HepG2 (cell line): ENCODE results near the gene MYO19. TPM values are rescaled to one million over a fixed set of nuclear protein-coding genes. Genes with fewer than 3 reads are reported as not detected.

Experiments
- CCAR2 ChIP-seq: fragments of 200-400 bp; formaldehyde crosslinking; optimal IDR thresholded peaks from 2 replicates; pipeline ENCODE3; 2018; ENCODE audit warnings: low read depth, mild to moderate bottlenecking, low read length, moderate library complexity
- EED ChIP-seq: sonication (generic); formaldehyde crosslinking; IDR thresholded peaks from 2 replicates; pipeline ENCODE4 v1.5.0; 2020; ENCODE audit warnings: mild to moderate bottlenecking, missing genetic modification reagents
- ETV5 ChIP-seq: IDR thresholded peaks from 2 replicates; pipeline ENCODE4 v1.6.1; 2018; ENCODE audit warnings: missing biosample characterization, missing genetic modification reagents, inconsistent platforms, borderline replicate concordance
- EZH2 ChIP-seq: conservative IDR thresholded peaks from 2 replicates; pipeline ENCODE4 v1.6.1; 2012; ENCODE audit warnings: mild to moderate bottlenecking, low read depth, low read length, moderate library complexity
- GABPA ChIP-seq, 2 experiments: IDR thresholded peaks; 2 replicates each; pipeline ENCODE4 v1.6.1; 2011 to 2016; ENCODE audit warnings: low read depth in 2 of 2, low read length in 1 of 2, missing biosample characterization in 1 of 2, missing genetic modification characterization in 1 of 2
- JDP2 ChIP-seq: sonication (generic); formaldehyde crosslinking; IDR thresholded peaks from 2 replicates; pipeline ENCODE4 v1.8.1; 2022; ENCODE audit warnings: missing genetic modification reagents, borderline replicate concordance
- MAFF ChIP-seq: IDR thresholded peaks from 2 replicates; pipeline ENCODE4 v1.6.1; 2011; ENCODE audit warnings: low read depth, low read length, improper control_type of control experiment
- MEIS1 ChIP-seq: sonication (generic); formaldehyde crosslinking; IDR thresholded peaks from 2 replicates; pipeline ENCODE4 v1.9.0; 2021; ENCODE audit warnings: mild to moderate bottlenecking, missing genetic modification reagents, moderate library complexity, borderline replicate concordance
- RAD51 ChIP-seq: fragments of 450-650 bp; IDR thresholded peaks from 2 replicates; pipeline ENCODE4 v1.6.1; 2016; ENCODE audit warnings: borderline replicate concordance
- SALL1 ChIP-seq: sonication (generic); formaldehyde crosslinking; IDR thresholded peaks from 2 replicates; pipeline ENCODE4 v1.8.0; 2022; ENCODE audit warnings: mild to moderate bottlenecking, missing genetic modification reagents
- TCF12 ChIP-seq, 2 experiments: fragments of 450-650 bp in 1 of 2; sonication (generic) in 1 of 2; formaldehyde crosslinking in 1 of 2; IDR thresholded peaks; 2 replicates each; pipeline versions ENCODE4 v1.6.1 to v1.8.0; 2017 to 2022; ENCODE audit warnings: antibody characterized with exemption in 1 of 2, mild to moderate bottlenecking in 1 of 2, missing genetic modification reagents in 1 of 2, moderate library complexity in 1 of 2
- THYN1 ChIP-seq: sonication (generic); formaldehyde crosslinking; IDR thresholded peaks from 2 replicates; pipeline ENCODE4 v1.8.1; 2023; ENCODE audit warnings: low read depth, mild to moderate bottlenecking, moderate library complexity, missing genetic modification reagents, borderline replicate concordance
- ZNF460 ChIP-seq: sonication (generic); formaldehyde crosslinking; IDR thresholded peaks from 2 replicates; pipeline ENCODE4 v1.5.1; 2020; ENCODE audit warnings: missing genetic modification reagents, mild to moderate bottlenecking, borderline replicate concordance
- ZSCAN31 ChIP-seq: sonication (generic); formaldehyde crosslinking; IDR thresholded peaks from 2 replicates; pipeline ENCODE4 v1.5.0; 2020; ENCODE audit warnings: low read depth, mild to moderate bottlenecking, missing genetic modification reagents
- polyA plus RNA-seq, 8 experiments: library from polyadenylated mRNA; depleted of rRNA in 3 of 8; stranded (reverse) in 7 of 8; unstranded in 1 of 8; fragments of >200 nt; fragmentation: Illumina TruSeq in 4 of 8; extraction: Trizol in 4 of 8; gene quantifications; 2 replicates each; pipeline versions ENCODE4 v1.2.1 to v1.2.3, GENCODE V29; 2011 to 2016; ENCODE audit warnings: low read depth in 4 of 8, missing spikeins in 1 of 8, mixed read lengths in 1 of 8; ENCODE audit not compliant: insufficient read depth in 1 of 8
- total RNA-seq, 5 experiments: library from RNA; depleted of rRNA; stranded (reverse); fragments of >200 nt; fragmentation: Illumina TruSeq; extraction: Trizol; gene quantifications; 2 replicates each; pipeline ENCODE4 v1.2.3, GENCODE V29; 2016; ENCODE audit warnings: low read depth in 1 of 5
- TF ChIP-seq, protein P1 (sequence below): sonication (generic); formaldehyde crosslinking; IDR thresholded peaks from 2 replicates; pipeline ENCODE4 v1.4.0; 2020; ENCODE audit warnings: mild to moderate bottlenecking, missing genetic modification reagents
- TF ChIP-seq, protein P2 (sequence below): sonication (generic); formaldehyde crosslinking; IDR thresholded peaks from 2 replicates; pipeline ENCODE4 v1.8.1; 2023; ENCODE audit warnings: missing genetic modification reagents, inconsistent platforms, borderline replicate concordance
- TF ChIP-seq, protein P3 (sequence below): sonication (generic); formaldehyde crosslinking; IDR thresholded peaks from 2 replicates; pipeline ENCODE4 v1.5.1; 2020; ENCODE audit warnings: mild to moderate bottlenecking, moderate library complexity, missing genetic modification reagents

The MYO19 gene
- total and polyA plus RNA-seq, 2 of the 13 experiments (the other 11 are each of a cell fraction or from before 2014, with no cell fraction given), result 75.7 to 82.3 TPM

DNA sequence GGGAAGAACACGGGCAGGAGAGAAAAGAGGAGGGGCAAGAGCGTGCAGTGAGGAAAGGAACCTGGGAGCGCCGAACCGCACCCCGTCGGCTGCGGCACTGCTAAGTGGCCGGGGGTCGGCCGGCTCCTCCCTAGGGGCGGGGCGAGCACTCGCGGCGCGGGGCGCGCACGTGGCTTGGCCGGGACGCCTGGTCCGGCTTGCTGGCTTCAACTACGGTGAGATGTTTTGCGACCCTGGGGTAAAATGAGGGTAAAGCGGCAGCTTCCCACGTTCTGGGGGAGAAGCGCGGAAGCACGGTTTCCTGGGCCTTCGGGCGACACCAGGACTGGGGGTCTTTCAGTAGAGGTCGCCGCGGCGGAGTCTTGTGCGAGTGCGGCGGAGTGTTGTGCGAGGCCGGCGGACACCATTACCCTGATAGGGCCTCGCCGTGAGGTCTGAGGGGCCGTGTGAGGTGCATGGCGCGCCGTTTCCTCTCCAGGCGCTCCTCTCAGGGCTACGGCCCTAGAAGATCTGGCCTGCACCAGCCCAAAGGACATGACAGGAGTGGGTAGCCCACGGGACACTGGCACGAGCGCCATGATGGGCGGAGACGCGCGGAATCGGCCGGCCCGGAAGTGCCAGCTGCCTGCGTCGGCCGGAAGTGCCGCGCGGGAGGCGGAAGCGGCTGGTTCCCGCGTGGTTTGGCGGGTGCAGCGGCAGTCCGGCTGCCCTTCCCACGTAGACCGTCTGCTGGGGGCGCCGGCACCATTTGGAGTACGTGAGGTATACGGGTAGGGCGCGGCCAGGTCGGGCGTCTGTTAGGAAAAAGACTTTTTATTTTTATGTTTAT, at the start of gene MYO19, which contains the start of gene PIGW (continued):
- TF ChIP-seq, protein P1, sequence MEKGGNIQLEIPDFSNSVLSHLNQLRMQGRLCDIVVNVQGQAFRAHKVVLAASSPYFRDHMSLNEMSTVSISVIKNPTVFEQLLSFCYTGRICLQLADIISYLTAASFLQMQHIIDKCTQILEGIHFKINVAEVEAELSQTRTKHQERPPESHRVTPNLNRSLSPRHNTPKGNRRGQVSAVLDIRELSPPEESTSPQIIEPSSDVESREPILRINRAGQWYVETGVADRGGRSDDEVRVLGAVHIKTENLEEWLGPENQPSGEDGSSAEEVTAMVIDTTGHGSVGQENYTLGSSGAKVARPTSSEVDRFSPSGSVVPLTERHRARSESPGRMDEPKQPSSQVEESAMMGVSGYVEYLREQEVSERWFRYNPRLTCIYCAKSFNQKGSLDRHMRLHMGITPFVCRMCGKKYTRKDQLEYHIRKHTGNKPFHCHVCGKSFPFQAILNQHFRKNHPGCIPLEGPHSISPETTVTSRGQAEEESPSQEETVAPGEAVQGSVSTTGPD (CRISPR knock-in tag), result no peak
- TF ChIP-seq CCAR2 (no peak), EZH2 (no peak), GABPA (IDR thresholded peaks at IDR 0.05; ENCODE audit: low read depth, low read length) (peak; percentile 99), GABPA (CRISPR knock-in tag; IDR thresholded peaks at IDR 0.05; ENCODE audit: low read depth) (peak; percentile 94), ETV5 (CRISPR knock-in tag) (peak; percentile 89), MAFF (no peak), JDP2 (CRISPR knock-in tag) (no peak), TCF12 (IDR thresholded peaks at IDR 0.05) (no peak), TCF12 (CRISPR knock-in tag; IDR thresholded peaks at IDR 0.05) (no peak; the same call in 1 of the 2 replicates), ZSCAN31 (CRISPR knock-in tag) (peak; percentile 70), EED (peak; percentile 87; the same call in 1 of the 2 replicates), THYN1 (0 out of 2 replicates have a peak, but pooled peaks have one; percentile 24), RAD51 (no peak), ZNF460 (no peak), SALL1 (peak; percentile 59; the same call in 1 of the 2 replicates), MEIS1 (peak; percentile 54)
- TF ChIP-seq, protein P2, sequence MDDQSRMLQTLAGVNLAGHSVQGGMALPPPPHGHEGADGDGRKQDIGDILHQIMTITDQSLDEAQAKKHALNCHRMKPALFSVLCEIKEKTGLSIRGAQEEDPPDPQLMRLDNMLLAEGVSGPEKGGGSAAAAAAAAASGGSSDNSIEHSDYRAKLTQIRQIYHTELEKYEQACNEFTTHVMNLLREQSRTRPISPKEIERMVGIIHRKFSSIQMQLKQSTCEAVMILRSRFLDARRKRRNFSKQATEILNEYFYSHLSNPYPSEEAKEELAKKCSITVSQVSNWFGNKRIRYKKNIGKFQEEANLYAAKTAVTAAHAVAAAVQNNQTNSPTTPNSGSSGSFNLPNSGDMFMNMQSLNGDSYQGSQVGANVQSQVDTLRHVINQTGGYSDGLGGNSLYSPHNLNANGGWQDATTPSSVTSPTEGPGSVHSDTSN, result peak; percentile 64; the same call in 1 of the 2 replicates
- TF ChIP-seq, protein P3, sequence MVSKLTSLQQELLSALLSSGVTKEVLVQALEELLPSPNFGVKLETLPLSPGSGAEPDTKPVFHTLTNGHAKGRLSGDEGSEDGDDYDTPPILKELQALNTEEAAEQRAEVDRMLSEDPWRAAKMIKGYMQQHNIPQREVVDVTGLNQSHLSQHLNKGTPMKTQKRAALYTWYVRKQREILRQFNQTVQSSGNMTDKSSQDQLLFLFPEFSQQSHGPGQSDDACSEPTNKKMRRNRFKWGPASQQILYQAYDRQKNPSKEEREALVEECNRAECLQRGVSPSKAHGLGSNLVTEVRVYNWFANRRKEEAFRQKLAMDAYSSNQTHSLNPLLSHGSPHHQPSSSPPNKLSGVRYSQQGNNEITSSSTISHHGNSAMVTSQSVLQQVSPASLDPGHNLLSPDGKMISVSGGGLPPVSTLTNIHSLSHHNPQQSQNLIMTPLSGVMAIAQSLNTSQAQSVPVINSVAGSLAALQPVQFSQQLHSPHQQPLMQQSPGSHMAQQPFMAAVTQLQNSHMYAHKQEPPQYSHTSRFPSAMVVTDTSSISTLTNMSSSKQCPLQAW (CRISPR knock-in tag), result no peak; the same call in 1 of the 2 replicates
